ENCODE results near the gene SNTG2. TPM values are rescaled to one million over a fixed set of nuclear protein-coding genes. Genes with fewer than 3 reads are reported as not detected.

Gene SNTG2
- total and polyA plus RNA-seq, 4 donors: 4.5 to 7.0 TPM; not detected in 2

DNA sequence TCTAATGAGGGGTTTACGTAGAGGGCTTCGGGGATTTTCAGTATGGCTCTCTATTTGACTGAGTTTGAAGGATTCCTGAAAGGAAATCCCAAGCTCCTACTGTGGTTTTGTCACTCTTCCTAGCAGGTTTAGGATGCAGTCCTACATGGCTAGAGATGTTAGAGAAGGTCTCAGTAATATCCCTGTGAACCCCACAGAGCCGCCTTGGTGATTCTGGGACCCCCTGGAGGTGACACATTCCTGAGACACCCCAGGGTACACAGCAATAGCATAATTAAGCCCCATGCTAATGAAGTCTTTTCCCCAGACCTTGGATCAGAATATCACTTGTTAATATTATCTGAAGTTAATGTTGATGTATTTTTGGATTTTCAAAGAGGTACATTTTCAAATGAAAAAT lies 103.8 kb downstream of the SNTG2 start:
- Histone ChIP-seq H3K4me1 (ENCODE audit: control insufficient read depth in 1 of 2, insufficient read depth in 2 of 2, low read length in 2 of 2) (no peaks in the 10 kb centered on the region), H3K27ac (ENCODE audit: low read depth in 1 of 2, low read length in 2 of 2) (no peak overlapping the region), H3K9me3 (ENCODE audit: control insufficient read depth, low read length) (no peaks in the 10 kb centered on the region), H3K4me3 (ENCODE audit: low read length in 2 of 2) (no peak overlapping the region), H3K27me3 (ENCODE audit: control insufficient read depth in 1 of 2, insufficient read depth in 2 of 2, low read length in 1 of 2) (no peaks in the 10 kb centered on the region), H3K36me3 (ENCODE audit: control insufficient read depth in 1 of 2, insufficient read depth in 2 of 2, low read length in 1 of 2) (no peaks in the 10 kb centered on the region)
- DNase-seq (no peak), ATAC-seq (ENCODE audit: low FRiP score) (no peak)
- 85 to 86% methylated on average over 3 of the region's 3 CpGs for WGBS, 2 donors
- intact Hi-C loops (cut with DNase I): no loop called here

DNA sequence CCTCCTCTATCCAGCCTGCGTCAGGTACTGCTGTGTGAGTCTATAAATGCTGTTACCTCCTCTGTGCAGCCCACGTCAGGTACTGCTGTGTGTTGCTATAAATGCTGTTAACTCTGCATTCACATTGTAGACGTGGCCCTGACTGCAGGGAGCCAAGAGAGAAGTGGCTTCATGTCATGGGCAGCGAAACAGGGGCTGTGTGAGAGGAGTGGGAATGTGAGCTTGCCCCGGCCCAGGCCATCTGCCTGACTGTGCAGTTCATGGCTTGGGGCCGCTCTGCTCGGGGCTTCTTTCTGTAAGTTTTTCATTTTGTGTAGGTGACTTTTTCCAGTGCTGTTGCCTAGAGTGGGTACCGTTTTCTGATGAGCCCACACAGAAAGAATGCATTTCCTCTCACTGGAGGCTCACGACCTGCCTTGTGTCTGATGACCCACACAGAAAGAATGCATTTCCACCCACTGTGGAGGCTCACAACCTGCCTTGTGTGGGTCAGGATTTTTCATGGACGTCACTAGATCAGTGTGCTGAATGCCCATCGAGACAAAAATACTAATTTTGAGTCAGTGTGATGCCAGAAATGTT lies 104.5 kb downstream of the SNTG2 start:
- Histone ChIP-seq H3K27ac (ENCODE audit: low read depth in 1 of 2, low read length in 2 of 2) (no peak overlapping the region), H3K9me3 (ENCODE audit: control insufficient read depth, low read length) (no peaks in the 10 kb centered on the region), H3K36me3 (ENCODE audit: control insufficient read depth in 1 of 2, insufficient read depth in 2 of 2, low read length in 1 of 2) (no peaks in the 10 kb centered on the region), H3K4me3 (ENCODE audit: low read length in 2 of 2) (no peak overlapping the region), H3K4me1 (ENCODE audit: control insufficient read depth in 1 of 2, insufficient read depth in 2 of 2, low read length in 2 of 2) (no peaks in the 10 kb centered on the region), H3K27me3 (ENCODE audit: control insufficient read depth in 1 of 2, insufficient read depth in 2 of 2, low read length in 1 of 2) (no peaks in the 10 kb centered on the region)
- intact Hi-C loops (cut with DNase I): no loop called here
- no peak for ATAC-seq (ENCODE audit: low FRiP score)
- WGBS, 2 donors: 38 to 40% methylated on average over 11 of the region's 11 CpGs
- DNase-seq: no peak

DNA sequence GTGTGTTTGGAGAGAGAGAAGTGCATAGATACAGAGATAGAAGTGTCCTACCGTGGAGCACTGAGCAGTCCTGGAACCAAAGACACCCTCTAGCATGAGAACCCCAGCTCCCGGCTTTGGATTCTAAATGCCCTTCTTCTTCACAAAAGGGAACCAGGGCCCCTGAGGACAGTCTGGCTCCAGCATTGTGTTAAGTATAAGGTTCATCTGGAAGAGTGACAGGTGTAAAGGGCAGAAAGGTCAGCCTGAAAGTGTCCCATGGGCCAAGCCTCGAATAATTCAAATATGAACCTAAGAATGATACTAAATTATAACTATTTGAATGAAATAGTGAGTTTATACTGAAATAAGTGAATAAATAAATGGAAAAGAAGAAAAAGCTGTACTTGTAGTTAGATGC lies 109.7 kb downstream of the SNTG2 start:
- no peak overlapping the region for H3K4me3 ChIP-seq (ENCODE audit: low read length in 2 of 2)
- ATAC-seq (ENCODE audit: low FRiP score): no peak
- no peak for DNase-seq
- 74 to 77% methylated on average over 3 of the region's 3 CpGs for WGBS, 2 donors
- H3K9me3 ChIP-seq (ENCODE audit: control insufficient read depth, low read length): no peaks in the 10 kb centered on the region
- intact Hi-C loops (cut with DNase I): no loop called here
- H3K27ac ChIP-seq (ENCODE audit: low read depth in 1 of 2, low read length in 2 of 2): no peak overlapping the region
- no peaks in the 10 kb centered on the region for H3K27me3 ChIP-seq (ENCODE audit: control insufficient read depth in 1 of 2, insufficient read depth in 2 of 2, low read length in 1 of 2)
- H3K4me1 ChIP-seq (ENCODE audit: control insufficient read depth in 1 of 2, insufficient read depth in 2 of 2, low read length in 2 of 2): no peaks in the 10 kb centered on the region
- no peaks in the 10 kb centered on the region for H3K36me3 ChIP-seq (ENCODE audit: control insufficient read depth in 1 of 2, insufficient read depth in 2 of 2, low read length in 1 of 2)

DNA sequence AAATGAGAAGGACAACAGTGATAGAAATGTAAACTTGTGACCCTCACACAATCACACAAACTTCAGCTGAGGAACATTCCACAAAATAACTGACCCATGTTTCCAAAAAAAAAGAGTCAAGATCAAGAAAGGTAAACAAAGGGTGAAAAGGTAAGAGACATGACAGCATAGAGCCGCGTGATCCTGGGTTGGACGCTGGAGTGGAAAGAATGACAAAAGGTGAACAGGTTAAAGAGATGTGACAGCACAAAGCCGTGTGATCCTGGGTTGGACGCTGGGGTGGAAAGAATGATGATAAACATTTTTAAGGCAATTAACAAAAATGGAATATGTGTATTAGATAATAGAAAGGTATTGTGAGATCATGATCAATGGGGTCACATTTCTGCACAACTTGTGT lies 110.3 kb downstream of the SNTG2 start:
- H3K36me3 ChIP-seq (ENCODE audit: control insufficient read depth in 1 of 2, insufficient read depth in 2 of 2, low read length in 1 of 2): no peaks in the 10 kb centered on the region
- H3K4me3 ChIP-seq (ENCODE audit: low read length in 2 of 2): no peak overlapping the region
- no peaks in the 10 kb centered on the region for H3K4me1 ChIP-seq (ENCODE audit: control insufficient read depth in 1 of 2, insufficient read depth in 2 of 2, low read length in 2 of 2)
- no peak for ATAC-seq (ENCODE audit: low FRiP score)
- H3K9me3 ChIP-seq (ENCODE audit: control insufficient read depth, low read length): no peaks in the 10 kb centered on the region
- intact Hi-C loops (cut with DNase I): no loop called here
- DNase-seq: no peak
- no peaks in the 10 kb centered on the region for H3K27me3 ChIP-seq (ENCODE audit: control insufficient read depth in 1 of 2, insufficient read depth in 2 of 2, low read length in 1 of 2)
- WGBS, 2 donors: 9 to 52% methylated on average over 5 of the region's 5 CpGs
- H3K27ac ChIP-seq (ENCODE audit: low read depth in 1 of 2, low read length in 2 of 2): no peak overlapping the region

DNA sequence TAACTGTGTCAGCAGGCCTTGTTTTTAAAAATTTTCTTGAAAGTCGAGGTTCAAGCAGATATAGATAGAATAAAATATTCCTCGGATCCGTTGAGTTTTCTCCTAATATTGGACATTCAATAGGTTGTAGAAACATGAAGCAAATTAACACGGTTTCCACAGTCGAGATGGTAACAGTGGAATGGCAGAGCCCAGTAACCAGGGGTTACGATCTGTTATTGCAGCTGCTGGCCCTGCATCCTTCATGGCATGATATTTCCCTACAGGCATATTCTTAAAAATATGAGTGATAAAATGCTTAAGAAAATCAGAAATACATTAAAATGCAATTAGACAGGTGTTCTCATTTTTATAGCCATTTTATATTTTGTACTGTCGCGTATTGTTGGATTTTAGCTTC lies 117.6 kb downstream of the SNTG2 start:
- intact Hi-C loops (cut with DNase I): no loop called here
- no peaks in the 10 kb centered on the region for H3K36me3 ChIP-seq (ENCODE audit: control insufficient read depth in 1 of 2, insufficient read depth in 2 of 2, low read length in 1 of 2)
- 70 to 80% methylated on average over 8 of the region's 8 CpGs for WGBS, 2 donors
- H3K27ac ChIP-seq (ENCODE audit: low read depth in 1 of 2, low read length in 2 of 2): no peak overlapping the region
- peaks cover 0 to 2% of the 10 kb centered on the region in 2 donors for H3K27me3 ChIP-seq (ENCODE audit: control insufficient read depth in 1 of 2, insufficient read depth in 2 of 2, low read length in 1 of 2)
- ATAC-seq (ENCODE audit: low FRiP score) (no peak), DNase-seq (no peak)
- H3K9me3 ChIP-seq (ENCODE audit: control insufficient read depth, low read length): peaks cover 2% of the 10 kb centered on the region
- no peak overlapping the region for H3K4me3 ChIP-seq (ENCODE audit: low read length in 2 of 2)
- no peaks in the 10 kb centered on the region for H3K4me1 ChIP-seq (ENCODE audit: control insufficient read depth in 1 of 2, insufficient read depth in 2 of 2, low read length in 2 of 2)

DNA sequence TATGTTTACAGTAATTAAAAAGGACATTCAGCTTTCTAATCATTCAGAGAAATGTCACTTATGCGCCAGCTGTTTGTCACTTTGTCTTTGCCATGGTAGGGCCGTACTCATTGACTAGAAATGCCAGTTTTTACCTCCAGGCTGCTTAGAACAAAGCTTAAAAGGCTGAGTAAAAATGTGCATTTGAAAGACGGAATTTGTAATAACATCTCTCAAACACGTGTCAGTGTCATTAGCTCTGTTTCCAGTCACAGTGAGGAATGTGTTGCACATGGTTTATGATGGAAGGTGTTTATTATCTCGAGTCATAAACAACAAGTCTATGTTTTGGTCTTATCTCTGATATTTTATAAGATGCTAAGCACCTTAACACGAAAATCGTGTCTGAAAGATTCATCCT lies 118.2 kb downstream of the SNTG2 start:
- ATAC-seq (ENCODE audit: low FRiP score): no peak
- intact Hi-C loops (cut with DNase I): no loop called here
- no peaks in the 10 kb centered on the region for H3K4me1 ChIP-seq (ENCODE audit: control insufficient read depth in 1 of 2, insufficient read depth in 2 of 2, low read length in 2 of 2)
- WGBS, 2 donors: 33 to 39% methylated on average over 7 of the region's 7 CpGs
- H3K27ac ChIP-seq (ENCODE audit: low read depth in 1 of 2, low read length in 2 of 2): no peak overlapping the region
- no peak overlapping the region for H3K4me3 ChIP-seq (ENCODE audit: low read length in 2 of 2)
- DNase-seq: no peak
- peaks cover 2% of the 10 kb centered on the region for H3K9me3 ChIP-seq (ENCODE audit: control insufficient read depth, low read length)
- H3K27me3 ChIP-seq (ENCODE audit: control insufficient read depth in 1 of 2, insufficient read depth in 2 of 2, low read length in 1 of 2): peaks cover 0 to 2% of the 10 kb centered on the region in 2 donors
- no peaks in the 10 kb centered on the region for H3K36me3 ChIP-seq (ENCODE audit: control insufficient read depth in 1 of 2, insufficient read depth in 2 of 2, low read length in 1 of 2)

DNA sequence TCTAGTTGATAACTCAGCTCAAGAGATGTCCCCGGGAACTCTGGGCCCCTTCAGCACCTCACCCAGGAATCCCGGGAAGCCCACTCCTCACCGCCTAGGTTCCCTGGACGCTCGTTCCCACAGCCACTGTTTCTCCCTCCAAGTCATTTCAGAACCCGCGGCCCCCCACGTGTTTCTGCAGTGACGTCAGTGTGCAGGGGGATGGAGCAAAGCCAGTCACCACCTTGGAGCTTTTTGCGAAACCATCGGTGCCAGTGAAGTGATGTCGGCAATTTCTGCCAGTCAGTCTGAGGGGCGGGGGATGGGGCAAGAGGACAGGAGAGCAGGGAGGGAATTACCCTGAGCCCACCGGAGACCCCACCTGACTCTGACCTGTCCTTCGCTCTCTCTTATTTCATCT lies 119.2 kb downstream of the SNTG2 start:
- no peak for ATAC-seq (ENCODE audit: low FRiP score)
- H3K4me3 ChIP-seq (ENCODE audit: low read length in 2 of 2): no peak overlapping the region
- no peak overlapping the region for H3K27ac ChIP-seq (ENCODE audit: low read depth in 1 of 2, low read length in 2 of 2)
- 65 to 79% methylated on average over 15 of the region's 15 CpGs for WGBS, 2 donors
- DNase-seq: peak in 1 of 2 donors; percentile 31
- H3K36me3 ChIP-seq (ENCODE audit: control insufficient read depth in 1 of 2, insufficient read depth in 2 of 2, low read length in 1 of 2): no peaks in the 10 kb centered on the region
- H3K4me1 ChIP-seq (ENCODE audit: control insufficient read depth in 1 of 2, insufficient read depth in 2 of 2, low read length in 2 of 2): no peaks in the 10 kb centered on the region
- peaks cover 0 to 2% of the 10 kb centered on the region in 2 donors for H3K27me3 ChIP-seq (ENCODE audit: control insufficient read depth in 1 of 2, insufficient read depth in 2 of 2, low read length in 1 of 2)
- H3K9me3 ChIP-seq (ENCODE audit: control insufficient read depth, low read length): peaks cover 2% of the 10 kb centered on the region
- intact Hi-C loops (cut with DNase I): no loop called here

DNA sequence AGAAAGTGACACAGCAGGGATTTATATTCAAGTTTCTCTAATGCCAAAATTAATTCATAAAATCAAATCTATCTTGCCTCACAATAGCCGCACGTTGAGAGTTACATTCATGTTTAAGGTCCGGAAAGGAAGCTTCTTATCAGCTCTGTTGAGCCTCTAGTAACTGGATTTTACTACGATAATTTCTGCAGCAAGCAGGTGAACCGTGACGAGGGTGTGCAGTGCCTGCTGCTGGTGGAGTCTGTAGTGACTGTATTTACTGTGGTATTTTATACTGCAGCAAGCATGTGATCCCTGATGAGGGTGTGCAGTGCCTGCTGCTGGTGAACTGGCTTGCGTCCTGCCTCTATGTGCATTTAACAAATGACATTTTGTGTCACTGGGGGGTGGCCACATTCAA lies 120.0 kb downstream of the SNTG2 start:
- WGBS, 2 donors: 68 to 78% methylated on average over 7 of the region's 7 CpGs
- H3K27me3 ChIP-seq (ENCODE audit: control insufficient read depth in 1 of 2, insufficient read depth in 2 of 2, low read length in 1 of 2): peaks cover 0 to 2% of the 10 kb centered on the region in 2 donors
- no peaks in the 10 kb centered on the region for H3K36me3 ChIP-seq (ENCODE audit: control insufficient read depth in 1 of 2, insufficient read depth in 2 of 2, low read length in 1 of 2)
- H3K4me1 ChIP-seq (ENCODE audit: control insufficient read depth in 1 of 2, insufficient read depth in 2 of 2, low read length in 2 of 2): no peaks in the 10 kb centered on the region
- ATAC-seq (ENCODE audit: low FRiP score) (no peak), DNase-seq (no peak)
- H3K9me3 ChIP-seq (ENCODE audit: control insufficient read depth, low read length): peaks cover 2% of the 10 kb centered on the region
- intact Hi-C loops (cut with DNase I): no loop called here
- no peak overlapping the region for H3K27ac ChIP-seq (ENCODE audit: low read depth in 1 of 2, low read length in 2 of 2)
- H3K4me3 ChIP-seq (ENCODE audit: low read length in 2 of 2): no peak overlapping the region

DNA sequence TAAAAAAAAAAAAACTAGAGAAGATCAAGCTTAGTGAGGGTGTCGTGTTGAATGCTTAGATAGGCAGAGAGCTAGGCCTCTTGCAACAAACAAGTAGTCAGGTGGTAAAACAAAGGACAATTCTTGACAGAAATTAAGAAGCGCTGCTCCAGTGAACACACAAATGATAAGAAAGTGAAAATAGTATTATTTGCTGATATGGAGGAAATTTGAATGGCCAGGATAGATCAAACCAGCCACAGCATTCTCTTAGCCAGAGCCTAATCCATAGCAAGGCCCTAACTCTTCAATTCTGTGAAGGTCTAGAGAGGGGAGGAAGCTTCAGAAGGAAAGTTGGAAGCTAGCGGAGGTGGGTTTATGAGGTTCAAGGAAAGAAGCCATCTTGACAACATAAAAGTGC lies 121.0 kb downstream of the SNTG2 start:
- H3K27ac ChIP-seq (ENCODE audit: low read depth in 1 of 2, low read length in 2 of 2): no peak overlapping the region
- ATAC-seq (ENCODE audit: low FRiP score): no peak
- H3K4me3 ChIP-seq (ENCODE audit: low read length in 2 of 2): no peak overlapping the region
- peaks cover 2% of the 10 kb centered on the region for H3K9me3 ChIP-seq (ENCODE audit: control insufficient read depth, low read length)
- no peaks in the 10 kb centered on the region for H3K27me3 ChIP-seq (ENCODE audit: control insufficient read depth in 1 of 2, insufficient read depth in 2 of 2, low read length in 1 of 2)
- DNase-seq: no peak
- 88 to 92% methylated on average over 3 of the region's 3 CpGs for WGBS, 2 donors
- H3K36me3 ChIP-seq (ENCODE audit: control insufficient read depth in 1 of 2, insufficient read depth in 2 of 2, low read length in 1 of 2): no peaks in the 10 kb centered on the region
- no peaks in the 10 kb centered on the region for H3K4me1 ChIP-seq (ENCODE audit: control insufficient read depth in 1 of 2, insufficient read depth in 2 of 2, low read length in 2 of 2)
- intact Hi-C loops (cut with DNase I): no loop called here
